GM12801 (cell line): ENCODE results near the gene BRD4.

ENCODE experiments used
- CTCF ChIP-seq: IDR thresholded peaks from one replicate; pipeline ENCODE4 v1.5.1; 2011; ENCODE audit warnings: control low read depth; ENCODE audit not compliant: insufficient read length; ENCODE audit errors: extremely low read depth

BRD4 gene

GRCh38 chr19:15299568-15300409, 32.5 kb downstream of the BRD4 start:
- no peak for TF ChIP-seq CTCF

GRCh38 chr19:15298847-15299567, 33.3 kb downstream of the BRD4 start:
- TF ChIP-seq CTCF: no peak

GRCh38 chr19:15297416-15298224, 34.7 kb downstream of the BRD4 start:
- no peak for TF ChIP-seq CTCF

GRCh38 chr19:15296841-15297415, 35.4 kb downstream of the BRD4 start:
- TF ChIP-seq CTCF: no peak

GRCh38 chr19:15296353-15296752, 36.0 kb downstream of the BRD4 start:
- no peak for TF ChIP-seq CTCF

GRCh38 chr19:15294561-15294990, 37.8 kb downstream of the BRD4 start:
- no peak for TF ChIP-seq CTCF
